Vagina (tissue), 2 donors: ENCODE results near the gene NCOR1.

Experiments used
- CTCF ChIP-seq, 3 experiments: fragments of 450-650 bp in 2 of 3; fragments of 200-600 bp in 1 of 3; sonication (generic) in 1 of 3; IDR thresholded peaks; one replicate each; pipeline ENCODE4 v1.5.1; 2017 to 2019; ENCODE audit warnings: antibody characterized with exemption in 3 of 3, mild to moderate bottlenecking in 2 of 3, moderate library complexity in 2 of 3
- POLR2AphosphoS5 ChIP-seq, 2 donors: sonication (generic); formaldehyde crosslinking; IDR thresholded peaks; one replicate each; pipeline ENCODE4 v1.9.0; 2017; ENCODE audit warnings: antibody characterized with exemption in 2 of 2, mild to moderate bottlenecking in 2 of 2, low read depth in 1 of 2; ENCODE audit not compliant: insufficient read depth in 1 of 2

GRCh38 chr17:16243385-16243784, 28.1 kb upstream of the NCOR1 start:
- TF ChIP-seq CTCF (IDR thresholded peaks at IDR 0.05) (no peak), POLR2AphosphoS5 (IDR thresholded peaks at IDR 0.05; ENCODE audit: insufficient read depth in 1 of 2, low read depth in 1 of 2) (no peak)
